Upper lobe of left lung (tissue), 6 donors: ENCODE measurements around the gene SMYD3. TPM values are rescaled to one million over a fixed set of nuclear protein-coding genes. Genes with fewer than 3 reads are reported as not detected.

Experiments
- ATAC-seq, 2 donors: fragments of 200-7000 bp; cut with Tn5 transposase; one replicate each; pipeline ENCODE4 v1.9.1; 2022; ENCODE audit warnings: mild to moderate bottlenecking in 2 of 2, moderate library complexity in 2 of 2; ENCODE audit not compliant: low FRiP score in 2 of 2
- DNase-seq, 2 donors: peaks; one replicate each; pipeline ENCODE4 v3.0.0-alpha.2; 2019 to 2020
- H3K27ac ChIP-seq, 4 donors: fragments of 200-600 bp; sonication (generic); one replicate each; pipeline ENCODE4 v1.5.1; 2016 to 2019
- H3K27me3 ChIP-seq, 4 donors: fragments of 200-600 bp; sonication (generic); one replicate each; pipeline ENCODE4 v1.5.1; 2017 to 2019
- H3K36me3 ChIP-seq, 4 donors: fragments of 200-600 bp; sonication (generic); one replicate each; pipeline ENCODE4 v1.5.1; 2016 to 2019
- H3K4me1 ChIP-seq, 4 donors: fragments of 200-600 bp; sonication (generic); one replicate each; pipeline ENCODE4 v1.5.1; 2018 to 2019
- H3K4me3 ChIP-seq, 4 donors: fragments of 200-600 bp; sonication (generic); one replicate each; pipeline ENCODE4 v1.5.1; 2017 to 2019; ENCODE audit warnings: mild to moderate bottlenecking in 2 of 4, moderate library complexity in 1 of 4
- H3K9me3 ChIP-seq, 4 donors: fragments of 200-600 bp; sonication (generic); one replicate each; pipeline ENCODE4 v1.5.1; 2018 to 2019
- CTCF ChIP-seq, 6 experiments: fragments of 450-650 bp in 4 of 6; fragments of 200-600 bp in 2 of 6; sonication (generic) in 2 of 6; IDR thresholded peaks; one replicate each; pipeline ENCODE4 v1.5.1; 2016 to 2019; ENCODE audit warnings: antibody characterized with exemption in 6 of 6
- EP300 ChIP-seq, 4 donors: sonication (generic); formaldehyde crosslinking; IDR thresholded peaks; one replicate each; pipeline ENCODE4 v1.5.1; 2017; ENCODE audit warnings: antibody characterized with exemption in 4 of 4, control low read depth in 2 of 4
- POLR2A ChIP-seq, 4 donors: fragments of 450-650 bp; IDR thresholded peaks; one replicate each; pipeline ENCODE4 v1.5.1; 2016 to 2017; ENCODE audit warnings: antibody characterized with exemption in 4 of 4, mild to moderate bottlenecking in 2 of 4
- POLR2AphosphoS5 ChIP-seq, 2 donors: sonication (generic); formaldehyde crosslinking; IDR thresholded peaks; one replicate each; pipeline ENCODE4 v1.5.1; 2017; ENCODE audit warnings: antibody characterized with exemption in 2 of 2
- WGBS, 2 donors: methylation state at CpG; one replicate each; pipeline ENCODE4 v1.1.5; 2017 to 2018; 5-methylcytosine and 5-hydroxymethylcytosine counted together
- total RNA-seq, 6 donors: library from RNA; depleted of rRNA in 4 of 6; stranded (reverse); fragments of >200 nt in 4 of 6; gene quantifications; one replicate each; pipeline versions ENCODE4 v1.1.0 to v1.2.1, GENCODE V29; 2016 to 2021
- donor health status: DM: no; HTN: no; CAD: no; lungs with moderate emphysema.
- donor health status: DM: no; HTN: yes; CAD: no; lungs with severe emphysema.

The SMYD3 gene
- total RNA-seq, 6 donors from 2014 or later = 22.7 to 109 (median 34.0) TPM

GRCh38 chr1:245751726-245752470 is 755.2 kb downstream of the SMYD3 start:
- H3K4me3 ChIP-seq = no peak overlapping the region
- ATAC-seq = no peak
- H3K9me3 ChIP-seq = peaks cover 0 to 6% (median 0%) of the 10 kb centered on the region in 4 donors
- TF ChIP-seq CTCF (IDR thresholded peaks at IDR 0.05) = no peak
- TF ChIP-seq POLR2A (IDR thresholded peaks at IDR 0.05) = no peak
- no peak for TF ChIP-seq POLR2AphosphoS5 (IDR thresholded peaks at IDR 0.05)
- no peak for TF ChIP-seq EP300 (IDR thresholded peaks at IDR 0.05)
- H3K4me1 ChIP-seq = peaks cover 0 to 3% (median 0%) of the 10 kb centered on the region in 4 donors
- WGBS, 2 donors = 90 to 95% methylated on average over 12 of the region's 12 CpGs
- H3K36me3 ChIP-seq = peaks cover 0 to 8% (median 0%) of the 10 kb centered on the region in 4 donors
- no peaks in the 10 kb centered on the region for H3K27me3 ChIP-seq
- H3K27ac ChIP-seq = no peak overlapping the region
- DNase-seq = no peak

- ATAC-seq = no peak
- 63 to 71% methylated on average over 4 of the region's 4 CpGs for WGBS, 2 donors
- Histone ChIP-seq H3K36me3 (peaks cover 0 to 8% (median 0%) of the 10 kb centered on the region in 4 donors), H3K4me1 (peaks cover 0 to 3% (median 0%) of the 10 kb centered on the region in 4 donors), H3K9me3 (peaks cover 0 to 6% (median 0%) of the 10 kb centered on the region in 4 donors), H3K27ac (no peak overlapping the region), H3K4me3 (no peak overlapping the region), H3K27me3 (no peaks in the 10 kb centered on the region)
- no peak for DNase-seq
- TF ChIP-seq CTCF (IDR thresholded peaks at IDR 0.05) (no peak), POLR2AphosphoS5 (IDR thresholded peaks at IDR 0.05) (no peak), POLR2A (IDR thresholded peaks at IDR 0.05) (no peak), EP300 (IDR thresholded peaks at IDR 0.05) (no peak)
Measured at GRCh38 chr1:245751116-245751515, 756.0 kb downstream of the SMYD3 start.

- peaks cover 0 to 8% (median 0%) of the 10 kb centered on the region in 4 donors for H3K36me3 ChIP-seq
- ATAC-seq (no peak), DNase-seq (no peak)
- no peaks in the 10 kb centered on the region for H3K27me3 ChIP-seq
- H3K9me3 ChIP-seq = peaks cover 0 to 2% (median 0%) of the 10 kb centered on the region in 4 donors
- no peak overlapping the region for H3K27ac ChIP-seq
- WGBS, 2 donors = 79 to 90% methylated on average over 3 of the region's 3 CpGs
- peaks cover 0 to 3% (median 0%) of the 10 kb centered on the region in 4 donors for H3K4me1 ChIP-seq
- no peak for TF ChIP-seq CTCF (IDR thresholded peaks at IDR 0.05)
- TF ChIP-seq EP300 (IDR thresholded peaks at IDR 0.05) = no peak
- TF ChIP-seq POLR2A (IDR thresholded peaks at IDR 0.05) = no peak
- TF ChIP-seq POLR2AphosphoS5 (IDR thresholded peaks at IDR 0.05) = no peak
- H3K4me3 ChIP-seq = no peak overlapping the region
Measured at GRCh38 chr1:245750261-245750660, 756.8 kb downstream of the SMYD3 start.

GRCh38 chr1:245749053-245749452 is 758.0 kb downstream of the SMYD3 start:
- DNase-seq = no peak
- H3K9me3 ChIP-seq = no peaks in the 10 kb centered on the region
- H3K4me1 ChIP-seq = no peaks in the 10 kb centered on the region
- ATAC-seq = no peak
- no peaks in the 10 kb centered on the region for H3K27me3 ChIP-seq
- no peak overlapping the region for H3K27ac ChIP-seq
- WGBS, 2 donors = 89 to 93% methylated on average over 3 of the region's 3 CpGs
- TF ChIP-seq POLR2A (IDR thresholded peaks at IDR 0.05) (no peak), POLR2AphosphoS5 (IDR thresholded peaks at IDR 0.05) (no peak), EP300 (IDR thresholded peaks at IDR 0.05) (no peak), CTCF (IDR thresholded peaks at IDR 0.05) (no peak)
- no peak overlapping the region for H3K4me3 ChIP-seq
- peaks cover 0 to 8% (median 0%) of the 10 kb centered on the region in 4 donors for H3K36me3 ChIP-seq
